MCF 10A (cell line): ENCODE data around the gene AIFM1. TPM values are rescaled to one million over a fixed set of nuclear protein-coding genes. Genes with fewer than 3 reads are reported as not detected.

Experiments
- BruUV-seq: library from RNA; stranded (reverse); fragments of 400-500 nt; replicated peaks from 2 replicates; lab custom pipeline; 2021; lab: Mats Ljungman, UMichigan
- CTCF ChIA-PET: fragments of 300-600 bp; sonication (Branson Sonifier 250); formaldehyde crosslinking; extraction: SDS; loops from one replicate; lab custom pipeline; 2021; ENCODE audit warnings: antibody characterized with exemption, inconsistent platforms; lab: Yijun Ruan, JAX
- POLR2A ChIA-PET: fragments of 300-600, 350-650 bp; sonication (Branson Sonifier 250); formaldehyde crosslinking; extraction: SDS; loops from one replicate; lab custom pipeline; 2020; ENCODE audit warnings: antibody characterized with exemption, inconsistent platforms; lab: Yijun Ruan, JAX
- DNase-seq: peaks from one replicate; pipeline ENCODE4 v3.0.0-alpha.2; 2018; ENCODE audit not compliant: unreplicated experiment
- H3K27ac Mint-ChIP-seq: one replicate; pipeline ENCODE4 v1.8.0; 2022; ENCODE audit warnings: mild to moderate bottlenecking, low read depth, mixed read lengths; ENCODE audit not compliant: unreplicated experiment
- H3K27me3 Mint-ChIP-seq: one replicate; pipeline ENCODE4 v1.8.0; 2022; ENCODE audit warnings: mixed read lengths; ENCODE audit not compliant: insufficient read depth, unreplicated experiment
- H3K36me3 Mint-ChIP-seq: one replicate; pipeline ENCODE4 v1.8.0; 2022; ENCODE audit warnings: mild to moderate bottlenecking, moderate library complexity, mixed read lengths; ENCODE audit not compliant: insufficient read depth, unreplicated experiment
- H3K4me1 Mint-ChIP-seq: one replicate; pipeline ENCODE4 v1.8.0; 2022; ENCODE audit warnings: mixed read lengths; ENCODE audit not compliant: insufficient read depth, unreplicated experiment
- H3K4me3 Mint-ChIP-seq: one replicate; pipeline ENCODE4 v1.8.0; 2022; ENCODE audit warnings: mild to moderate bottlenecking, moderate library complexity, mixed read lengths; ENCODE audit not compliant: unreplicated experiment
- H3K9me3 Mint-ChIP-seq: one replicate; pipeline ENCODE4 v1.8.0; 2022; ENCODE audit warnings: mixed read lengths; ENCODE audit not compliant: unreplicated experiment
- intact Hi-C: fragments of 100-400 bp; cut with micrococcal nuclease; formaldehyde crosslinking; loops from 2 replicates; pipeline ENCODE4 v1.14.1; 2022
- total RNA-seq: library from RNA; stranded (reverse); gene quantifications from 2 replicates; pipeline ENCODE4 v1.2.3, GENCODE V29; 2022
- TF ChIP-seq, protein P1 (sequence below): fragments of 200-600 bp; IDR thresholded peaks from one replicate; pipeline ENCODE4 v1.8.0; 2022; ENCODE audit warnings: antibody characterized with exemption, mild to moderate bottlenecking; ENCODE audit not compliant: unreplicated experiment

AIFM1 gene
- total RNA-seq, 1 experiment from 2014 or later: 43.2 TPM

GRCh38 chrX:130085551-130086446, 79.8 kb downstream of the AIFM1 start:
- no peak overlapping the region for H3K27ac Mint-ChIP-seq
- ChIA-PET CTCF (interaction anchor here (0.6 to 0.9 kb wide), 6 partner anchors 9 to 90 kb away, joined by 3 to 4 read pairs (median 3); no protein-coding TSS in a partner anchor), POLR2A (no interaction called here)
- BruUV-seq: no TSS peak
- TF ChIP-seq, protein P1, sequence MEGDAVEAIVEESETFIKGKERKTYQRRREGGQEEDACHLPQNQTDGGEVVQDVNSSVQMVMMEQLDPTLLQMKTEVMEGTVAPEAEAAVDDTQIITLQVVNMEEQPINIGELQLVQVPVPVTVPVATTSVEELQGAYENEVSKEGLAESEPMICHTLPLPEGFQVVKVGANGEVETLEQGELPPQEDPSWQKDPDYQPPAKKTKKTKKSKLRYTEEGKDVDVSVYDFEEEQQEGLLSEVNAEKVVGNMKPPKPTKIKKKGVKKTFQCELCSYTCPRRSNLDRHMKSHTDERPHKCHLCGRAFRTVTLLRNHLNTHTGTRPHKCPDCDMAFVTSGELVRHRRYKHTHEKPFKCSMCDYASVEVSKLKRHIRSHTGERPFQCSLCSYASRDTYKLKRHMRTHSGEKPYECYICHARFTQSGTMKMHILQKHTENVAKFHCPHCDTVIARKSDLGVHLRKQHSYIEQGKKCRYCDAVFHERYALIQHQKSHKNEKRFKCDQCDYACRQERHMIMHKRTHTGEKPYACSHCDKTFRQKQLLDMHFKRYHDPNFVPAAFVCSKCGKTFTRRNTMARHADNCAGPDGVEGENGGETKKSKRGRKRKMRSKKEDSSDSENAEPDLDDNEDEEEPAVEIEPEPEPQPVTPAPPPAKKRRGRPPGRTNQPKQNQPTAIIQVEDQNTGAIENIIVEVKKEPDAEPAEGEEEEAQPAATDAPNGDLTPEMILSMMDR: no peak
- no peaks in the 10 kb centered on the region for H3K4me1 Mint-ChIP-seq
- H3K36me3 Mint-ChIP-seq: peaks cover 9% of the 10 kb centered on the region
- H3K27me3 Mint-ChIP-seq: no peaks in the 10 kb centered on the region
- no peak overlapping the region for H3K4me3 Mint-ChIP-seq
- intact Hi-C loops: no loop called here
- DNase-seq: no peak
- H3K9me3 Mint-ChIP-seq: no peaks in the 10 kb centered on the region

DNA sequence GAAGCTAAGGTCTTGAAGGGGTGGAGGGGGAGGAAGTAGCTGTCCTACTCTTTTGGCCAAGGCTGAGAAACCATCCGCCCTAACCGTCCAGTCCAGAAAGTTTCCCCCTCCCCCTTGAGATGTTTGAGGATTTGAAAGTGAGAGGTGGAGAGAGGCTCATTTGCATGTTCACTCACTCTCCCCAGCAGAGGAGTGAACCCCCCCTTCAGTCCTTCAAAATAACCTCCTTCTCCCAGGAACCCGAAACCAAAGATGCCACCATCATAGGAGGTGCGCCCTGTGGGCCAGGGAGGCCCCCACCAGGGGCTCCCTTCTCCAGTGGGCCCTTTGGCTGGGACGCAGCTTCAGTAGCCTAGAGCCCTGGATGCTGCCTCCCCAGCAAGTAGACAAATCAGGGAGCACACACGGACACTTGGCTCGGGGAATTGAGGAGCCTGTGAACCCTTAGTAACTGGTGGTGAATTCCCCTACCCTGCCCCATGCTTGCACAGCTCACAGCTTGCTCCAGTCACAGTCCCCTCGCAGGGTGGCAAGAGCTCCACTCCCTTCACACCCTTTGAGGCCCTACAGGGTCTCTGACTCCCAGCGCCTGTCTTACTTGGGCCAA, 80.9 kb downstream of the AIFM1 start:
- BruUV-seq: no TSS peak
- POLR2A ChIA-PET: no interaction called here
- intact Hi-C loops: no loop called here
- Mint-ChIP-seq H3K27me3 (peaks cover 2% of the 10 kb centered on the region), H3K4me1 (no peaks in the 10 kb centered on the region), H3K9me3 (no peaks in the 10 kb centered on the region), H3K4me3 (no peak overlapping the region), H3K36me3 (peaks cover 14% of the 10 kb centered on the region), H3K27ac (no peak overlapping the region)
- TF ChIP-seq, protein P1: no peak
- DNase-seq: no peak
- CTCF ChIA-PET: interaction anchor here (0.6 to 0.9 kb wide), 2 partner anchors 104 to 109 kb away, joined by 3 read pairs; no protein-coding TSS in a partner anchor

DNA sequence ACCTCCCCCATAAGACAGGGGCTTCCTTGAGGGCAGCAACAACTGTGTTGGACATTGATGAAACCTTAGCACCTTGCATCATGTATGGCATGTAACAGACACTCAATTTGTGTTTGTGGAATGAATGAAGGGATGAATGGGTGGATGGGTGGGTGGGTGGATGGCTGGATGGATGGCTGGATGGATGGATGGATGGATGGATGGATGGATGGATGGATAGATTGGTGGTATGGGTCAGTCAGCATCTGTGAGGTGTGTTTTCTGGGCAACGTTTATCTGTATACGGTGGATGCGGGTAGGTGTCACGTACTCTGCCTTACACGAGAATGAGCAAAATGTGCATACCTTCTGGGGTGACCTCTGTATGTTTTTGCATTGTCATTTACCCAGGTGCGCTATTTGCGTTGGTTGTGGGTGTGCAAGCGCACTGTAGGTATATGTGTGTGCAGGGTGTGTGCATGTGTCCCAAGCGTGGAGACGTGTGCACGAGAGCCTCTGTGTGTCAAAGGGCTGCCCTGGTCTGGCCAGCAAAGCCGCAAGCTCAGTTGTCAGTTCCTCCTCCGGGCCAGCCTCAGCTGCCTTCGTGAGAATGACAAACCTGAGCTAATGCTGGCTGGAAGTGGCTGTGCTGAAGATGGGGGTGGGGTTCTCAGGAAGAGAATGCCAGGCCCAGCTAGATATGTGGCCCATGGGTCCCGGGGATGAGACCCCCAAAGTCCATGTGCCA, 81.8 kb downstream of the AIFM1 start:
- Mint-ChIP-seq H3K4me3 (no peak overlapping the region), H3K9me3 (no peaks in the 10 kb centered on the region), H3K36me3 (peaks cover 18% of the 10 kb centered on the region), H3K27me3 (peaks cover 11% of the 10 kb centered on the region), H3K4me1 (no peaks in the 10 kb centered on the region), H3K27ac (no peak overlapping the region)
- POLR2A ChIA-PET: interaction anchor here (0.6 kb wide), 1 partner anchor 35 kb away, joined by 4 read pairs; no protein-coding TSS in a partner anchor
- no peak for DNase-seq
- CTCF ChIA-PET: interaction anchor here (0.9 kb wide), 1 partner anchor 110 kb away, joined by 3 read pairs; no protein-coding TSS in a partner anchor
- BruUV-seq: no TSS peak
- TF ChIP-seq, protein P1: no peak
- intact Hi-C loops: no loop called here
